H1 (cell line): ENCODE results near the gene ABCC4. TPM values are rescaled to one million over a fixed set of nuclear protein-coding genes. Genes with fewer than 3 reads are reported as not detected.

Experiments used
- BCL11A ChIP-seq, 2 experiments: IDR thresholded peaks; one replicate each; pipeline ENCODE4 v1.6.1; 2011; ENCODE audit warnings: low read depth in 2 of 2, low read length in 2 of 2, mild to moderate bottlenecking in 2 of 2
- CHD7 ChIP-seq: fragments of 300-600 bp; sonication (generic); IDR thresholded peaks from 2 replicates; pipeline ENCODE4 v1.7.1; 2012; ENCODE audit warnings: low read length, moderate library complexity, mild to moderate bottlenecking, inconsistent platforms; ENCODE audit not compliant: insufficient replicate concordance
- CTBP2 ChIP-seq: IDR thresholded peaks from 2 replicates; pipeline ENCODE4 v1.7.0; 2011; ENCODE audit warnings: borderline replicate concordance, mild to moderate bottlenecking, moderate library complexity, mixed read lengths, low read length; ENCODE audit not compliant: insufficient read depth, insufficient read length
- NANOG ChIP-seq: IDR thresholded peaks from 2 replicates; pipeline ENCODE4 v1.6.1; 2011; ENCODE audit warnings: low read length, low read depth, mild to moderate bottlenecking, inconsistent platforms; ENCODE audit not compliant: insufficient read depth, poor library complexity, severe bottlenecking
- PHF8 ChIP-seq: fragments of 200-600 bp; sonication (generic); conservative IDR thresholded peaks from 2 replicates; pipeline ENCODE4 v1.7.1; 2012; ENCODE audit warnings: low read depth, mild to moderate bottlenecking, inconsistent platforms, low read length, moderate library complexity
- SIRT6 ChIP-seq: IDR thresholded peaks from one replicate; pipeline ENCODE4 v1.7.1; 2012; ENCODE audit warnings: low read length, inconsistent platforms
- SRF ChIP-seq: IDR thresholded peaks from 2 replicates; pipeline ENCODE4 v1.6.1; 2011; ENCODE audit warnings: mild to moderate bottlenecking, low read depth, low read length, moderate library complexity
- TAF7 ChIP-seq: optimal IDR thresholded peaks from 2 replicates; pipeline ENCODE3; 2011; ENCODE audit warnings: low read depth, mild to moderate bottlenecking, inconsistent platforms, low read length, moderate library complexity, borderline replicate concordance
- YY1 ChIP-seq: IDR thresholded peaks from 2 replicates; pipeline ENCODE4 v1.6.1; 2011; ENCODE audit warnings: low read depth, mild to moderate bottlenecking, low read length
- polyA plus RNA-seq, 7 experiments: library from polyadenylated mRNA; depleted of rRNA in 3 of 7; stranded (reverse) in 5 of 7; unstranded in 2 of 7; fragments of >200 nt in 5 of 7; fragments of 200-250 nt in 2 of 7; gene quantifications; 1 replicate in 5 of 7; 2 replicates in 1 of 7; 4 replicates in 1 of 7; pipeline versions ENCODE4 v1.2.1 to v1.2.3, GENCODE V29; 2011 to 2013; ENCODE audit warnings: missing spikeins in 2 of 7, mixed read lengths in 2 of 7
- total RNA-seq: library from RNA; stranded (reverse); fragmentation: NEBNext Ultra II Directional; extraction: Animal tissue kit (Norgen Biotek cat#: 25700); gene quantifications from 2 replicates; pipeline ENCODE4 v1.2.1, GENCODE V29; 2021
- TF ChIP-seq, protein P1 (sequence below): IDR thresholded peaks from 2 replicates; pipeline ENCODE4 v1.6.1; 2012; ENCODE audit warnings: low read length, inconsistent platforms

ABCC4 gene
- total and polyA plus RNA-seq, 2 of the 8 experiments (the other 6 are each of a cell fraction or from before 2014, with no cell fraction given): 4.0 to 14.1 TPM

DNA sequence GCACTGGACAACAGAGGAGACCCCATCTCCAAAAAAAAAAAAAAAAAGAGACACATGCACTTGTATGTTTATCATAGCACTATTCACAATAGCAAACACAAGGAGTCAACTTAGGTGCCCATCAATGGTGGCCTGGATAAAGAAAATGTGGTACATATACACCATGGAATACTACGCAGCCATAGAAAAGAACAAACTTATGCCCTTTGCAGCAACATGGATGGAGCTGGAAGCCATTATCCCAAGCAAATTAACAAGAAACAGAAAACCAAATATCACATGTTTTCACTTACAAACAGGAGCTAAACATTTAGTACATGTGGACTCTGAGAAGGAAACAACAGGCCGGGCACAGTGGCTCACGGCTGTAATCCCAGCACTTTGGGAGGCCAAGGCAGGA lies 155.7 kb downstream of the ABCC4 start (continued):
- TF ChIP-seq CHD7 (no peak), CTBP2 (no peak), NANOG (no peak), YY1 (no peak), TAF7 (no peak), PHF8 (no peak), SIRT6 (no peak), BCL11A (IDR thresholded peaks at IDR 0.05; ENCODE audit: low read depth in 2 of 2, low read length in 2 of 2) (no peak), SRF (no peak)
- TF ChIP-seq, protein P1, sequence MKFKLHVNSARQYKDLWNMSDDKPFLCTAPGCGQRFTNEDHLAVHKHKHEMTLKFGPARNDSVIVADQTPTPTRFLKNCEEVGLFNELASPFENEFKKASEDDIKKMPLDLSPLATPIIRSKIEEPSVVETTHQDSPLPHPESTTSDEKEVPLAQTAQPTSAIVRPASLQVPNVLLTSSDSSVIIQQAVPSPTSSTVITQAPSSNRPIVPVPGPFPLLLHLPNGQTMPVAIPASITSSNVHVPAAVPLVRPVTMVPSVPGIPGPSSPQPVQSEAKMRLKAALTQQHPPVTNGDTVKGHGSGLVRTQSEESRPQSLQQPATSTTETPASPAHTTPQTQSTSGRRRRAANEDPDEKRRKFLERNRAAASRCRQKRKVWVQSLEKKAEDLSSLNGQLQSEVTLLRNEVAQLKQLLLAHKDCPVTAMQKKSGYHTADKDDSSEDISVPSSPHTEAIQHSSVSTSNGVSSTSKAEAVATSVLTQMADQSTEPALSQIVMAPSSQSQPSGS: no peak
